Raji (cell line): ENCODE measurements around the gene SLAMF8.

Experiments used
- POLR2A ChIP-seq: IDR thresholded peaks from 2 replicates; pipeline ENCODE4 v1.6.1; 2011; ENCODE audit warnings: low read depth, low read length, control low read depth; ENCODE audit not compliant: insufficient read depth

Gene SLAMF8

DNA sequence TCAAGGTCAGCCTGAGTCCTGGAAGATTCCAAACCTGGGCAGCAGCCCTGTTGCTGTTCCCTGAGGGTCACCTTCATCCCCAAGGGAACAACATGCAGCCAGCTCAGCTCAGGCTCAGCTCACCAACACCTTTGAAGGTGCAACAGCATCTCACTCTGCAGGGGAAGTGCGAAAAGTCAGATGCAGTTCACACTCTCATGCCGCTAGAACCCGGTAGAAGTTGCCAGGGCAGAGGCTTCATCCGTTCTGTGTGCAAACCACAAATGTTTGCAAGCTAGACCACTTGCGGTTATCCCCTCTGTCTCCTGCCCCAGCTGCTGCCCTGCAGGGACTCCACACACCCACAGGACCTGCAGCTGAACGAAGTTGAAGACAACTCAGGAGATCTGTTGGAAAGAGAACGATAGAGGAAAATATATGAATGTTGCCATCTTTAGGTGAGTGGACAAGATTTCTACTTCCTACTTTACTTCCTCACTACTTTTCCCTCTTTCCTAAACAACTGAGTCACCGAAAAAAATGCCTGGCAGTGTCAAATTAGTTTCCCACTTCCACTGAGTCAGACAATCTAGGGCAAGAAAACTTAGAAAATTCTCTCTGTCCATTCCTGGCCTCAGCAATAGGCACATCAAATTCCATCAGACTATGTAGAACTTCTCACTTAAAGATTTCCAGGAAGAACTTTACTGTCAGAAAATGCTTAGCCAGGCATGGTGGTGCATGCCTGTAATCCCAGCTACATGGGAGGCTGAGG, 26.3 kb upstream of the SLAMF8 start:
- no peak for TF ChIP-seq POLR2A

DNA sequence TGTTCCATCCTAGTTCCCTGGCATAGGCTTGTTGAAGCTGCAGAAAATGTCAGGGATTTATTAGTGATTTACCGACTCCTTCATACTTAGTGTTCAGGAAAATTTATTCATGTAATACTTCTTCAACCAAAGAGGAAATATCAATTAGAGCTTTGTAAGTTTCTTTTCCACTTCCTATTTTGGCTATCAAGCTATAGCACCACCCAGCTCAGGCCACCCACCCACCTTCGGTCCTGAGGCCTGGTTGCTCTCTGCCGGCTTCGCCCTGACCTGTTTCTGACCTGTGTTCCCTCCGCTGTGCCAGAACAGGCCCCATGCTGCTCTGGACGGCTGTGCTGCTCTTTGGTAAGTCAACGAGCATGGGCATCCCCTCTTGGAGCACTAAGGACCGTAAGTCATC, 24.6 kb upstream of the SLAMF8 start, which contains the start of gene FCRL6:
TSS of gene FCRL6 (plus strand) at position 250 of the 400 bp plus-strand sequence. CDS start at position 315, 65 bp downstream.
- no peak for TF ChIP-seq POLR2A

DNA sequence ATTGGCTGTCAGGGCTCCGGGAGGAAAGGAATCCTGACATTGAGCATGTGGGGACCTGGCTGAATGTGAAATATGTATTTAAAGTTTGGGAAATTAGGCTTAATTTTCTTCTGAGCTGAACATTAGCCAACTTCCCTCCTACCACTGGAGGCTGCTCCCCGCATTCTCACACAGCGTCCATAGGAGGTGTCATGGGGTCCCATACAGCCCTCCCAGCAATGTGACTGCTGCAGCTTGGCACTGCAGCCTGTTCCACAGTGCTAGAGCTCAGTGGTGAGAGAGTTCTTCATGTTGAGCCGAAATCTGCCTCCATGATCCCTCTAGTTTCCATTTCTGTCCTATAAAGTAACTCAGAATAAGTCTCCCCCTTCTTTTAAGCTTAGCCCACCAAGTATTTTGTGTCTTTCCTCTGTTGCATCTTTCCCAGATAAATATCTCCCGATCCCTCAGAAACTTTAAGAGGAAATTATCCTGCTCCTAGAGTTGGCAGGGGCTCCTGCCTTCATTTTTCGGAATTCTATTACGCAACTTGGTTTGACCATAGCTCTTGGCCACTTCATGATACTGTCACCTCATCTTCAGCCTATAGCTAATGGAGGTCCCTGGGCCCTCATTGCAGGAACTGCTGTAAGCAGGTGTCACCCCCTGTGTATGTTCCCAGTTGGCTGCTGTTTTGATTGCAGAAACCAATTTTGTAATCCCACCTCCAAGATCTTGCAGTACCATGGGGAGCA, 22.6 kb upstream of the SLAMF8 start:
- TF ChIP-seq POLR2A = no peak

DNA sequence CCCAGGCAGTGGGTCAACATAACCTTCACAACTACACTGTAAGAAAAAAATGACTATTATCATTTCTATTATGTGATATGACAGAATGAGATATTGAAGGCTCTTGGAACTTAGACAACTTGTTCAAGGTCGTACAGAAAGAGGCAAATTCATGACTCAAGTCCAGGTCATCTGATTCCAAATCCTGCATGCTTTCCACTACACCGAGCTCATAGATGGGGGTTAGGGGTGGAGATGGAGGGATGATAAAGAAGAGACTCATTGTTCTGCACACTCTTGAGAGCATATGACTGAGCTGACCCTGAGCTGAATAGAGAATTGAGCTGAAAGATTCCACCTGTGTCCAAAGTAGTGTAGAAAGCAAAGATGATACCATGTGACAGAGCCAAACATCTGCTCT, 21.7 kb upstream of the SLAMF8 start:
- no peak for TF ChIP-seq POLR2A

DNA sequence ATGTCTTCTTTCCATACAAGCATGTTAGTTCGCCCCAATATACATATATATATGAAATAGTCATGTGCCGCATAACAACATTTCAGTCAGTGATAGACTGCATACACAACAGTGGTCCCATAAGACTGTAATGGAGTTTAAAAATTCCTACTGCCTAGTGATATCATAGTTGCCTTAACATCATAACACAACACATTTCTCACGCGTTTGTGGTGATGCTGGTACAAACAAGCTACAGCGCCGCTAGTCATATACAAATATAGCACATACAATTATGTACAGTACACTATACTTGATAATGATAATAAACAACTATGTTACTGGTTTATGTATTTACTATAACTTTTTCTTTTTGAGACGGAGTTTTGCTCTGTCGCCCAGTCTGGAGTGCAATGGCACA, 10.7 kb upstream of the SLAMF8 start:
- no peak for TF ChIP-seq POLR2A

DNA sequence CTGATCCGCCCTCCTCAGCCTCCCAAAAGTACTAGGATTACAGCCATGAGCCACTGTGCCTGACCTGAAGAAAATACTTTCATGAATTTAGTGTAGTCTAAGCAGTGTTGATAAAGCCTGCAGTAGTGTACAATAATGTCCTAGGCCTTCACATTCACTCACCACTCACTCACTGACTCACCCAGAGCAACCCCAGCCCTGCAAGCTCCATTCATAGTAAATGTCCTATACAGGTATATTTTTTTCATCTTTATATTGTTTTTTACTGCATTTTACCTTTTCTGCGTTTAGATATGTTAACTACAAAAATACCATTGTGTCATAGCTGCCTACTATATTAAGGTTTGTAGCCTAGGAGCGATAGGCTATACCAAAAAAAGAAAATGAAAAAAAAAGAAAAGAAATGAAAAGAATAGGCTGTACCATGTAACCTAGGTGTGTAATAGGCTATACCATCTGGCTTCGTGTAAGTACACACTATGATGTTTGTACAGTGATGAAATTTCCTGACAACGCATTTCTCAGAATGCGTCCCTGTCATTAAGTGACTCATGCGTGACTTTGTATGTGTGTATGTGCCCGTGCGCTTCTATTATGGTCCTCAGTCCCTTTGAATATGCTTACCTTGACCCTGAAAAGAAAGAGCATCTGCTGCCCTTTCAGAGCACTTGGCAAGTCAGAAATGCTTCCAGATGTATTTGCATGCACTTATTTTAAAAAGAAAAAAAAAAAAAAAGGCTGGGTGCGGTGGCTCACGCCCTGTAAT, 9.2 kb upstream of the SLAMF8 start:
- TF ChIP-seq POLR2A = no peak

DNA sequence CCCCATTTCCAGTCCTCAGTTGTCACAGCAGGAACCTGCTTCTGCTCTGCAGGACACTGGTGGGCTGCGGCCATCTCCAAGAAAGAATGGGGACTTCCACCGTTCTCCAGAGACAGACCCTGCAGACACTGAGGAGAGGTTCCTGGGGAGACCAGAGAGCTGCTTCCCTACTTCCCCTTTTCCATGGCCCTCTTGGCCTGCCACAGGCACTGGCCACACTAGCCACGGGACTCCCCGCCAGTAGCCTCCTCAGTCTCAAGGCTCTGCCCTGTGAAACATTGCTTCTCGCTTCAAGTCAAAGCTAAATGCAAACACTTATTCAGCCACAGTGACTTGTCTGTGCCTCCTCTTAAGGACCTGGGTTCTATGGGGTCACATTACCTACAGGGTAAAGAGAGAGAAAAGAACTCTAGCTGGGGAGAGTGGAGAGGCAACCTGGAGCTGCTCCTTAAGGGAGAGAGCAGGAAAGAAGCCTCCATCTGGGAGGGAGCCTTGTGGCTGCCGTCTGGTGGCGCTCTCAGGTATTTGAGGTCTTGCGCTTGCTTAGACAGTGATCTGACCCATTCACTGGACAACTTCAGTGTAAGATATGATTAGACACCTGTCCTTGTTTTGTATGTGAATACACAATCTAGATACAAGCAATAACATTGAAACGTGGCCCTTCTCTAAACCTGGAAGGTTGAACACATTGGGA, 5.4 kb upstream of the SLAMF8 start:
- TF ChIP-seq POLR2A = no peak

DNA sequence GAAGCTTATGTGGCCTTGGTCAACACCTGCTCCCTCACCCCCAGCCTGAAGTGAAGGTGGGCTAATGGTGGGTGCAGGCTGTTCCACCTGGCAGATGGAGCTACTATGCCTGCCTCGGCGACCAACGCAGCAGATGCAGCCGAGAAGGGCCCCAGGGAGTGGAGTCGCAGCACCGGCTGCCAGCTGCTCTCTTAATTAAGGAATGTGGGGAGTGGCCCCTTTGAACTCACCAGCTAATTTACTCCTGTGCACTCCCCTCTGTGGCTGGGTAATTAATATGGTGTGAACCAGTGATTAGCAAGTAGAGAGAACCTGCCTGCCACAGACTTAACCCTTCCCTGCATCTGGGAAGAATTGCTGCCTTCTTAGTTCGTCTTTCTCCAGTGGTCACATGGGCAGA, 3.3 kb upstream of the SLAMF8 start:
- TF ChIP-seq POLR2A = no peak

DNA sequence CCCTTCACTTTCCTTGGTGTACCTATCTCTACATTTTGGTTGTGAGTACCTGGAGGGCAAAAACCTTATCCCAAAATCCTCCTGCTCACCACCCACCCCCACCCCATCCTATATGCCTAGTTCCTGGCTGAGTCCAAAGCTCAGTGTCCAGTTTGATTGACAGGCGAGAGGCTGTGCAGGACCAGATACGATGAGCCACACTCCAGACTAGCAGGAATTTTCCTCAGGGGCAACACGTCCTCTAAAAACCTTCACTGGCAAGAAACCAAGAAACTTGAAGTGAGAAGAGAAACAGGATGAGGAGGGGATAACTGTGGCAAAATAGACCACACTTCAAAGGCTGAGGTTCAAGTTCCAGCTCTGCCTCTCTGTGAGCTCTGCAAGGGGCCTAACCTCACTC, 1.1 kb upstream of the SLAMF8 start:
- no peak for TF ChIP-seq POLR2A

DNA sequence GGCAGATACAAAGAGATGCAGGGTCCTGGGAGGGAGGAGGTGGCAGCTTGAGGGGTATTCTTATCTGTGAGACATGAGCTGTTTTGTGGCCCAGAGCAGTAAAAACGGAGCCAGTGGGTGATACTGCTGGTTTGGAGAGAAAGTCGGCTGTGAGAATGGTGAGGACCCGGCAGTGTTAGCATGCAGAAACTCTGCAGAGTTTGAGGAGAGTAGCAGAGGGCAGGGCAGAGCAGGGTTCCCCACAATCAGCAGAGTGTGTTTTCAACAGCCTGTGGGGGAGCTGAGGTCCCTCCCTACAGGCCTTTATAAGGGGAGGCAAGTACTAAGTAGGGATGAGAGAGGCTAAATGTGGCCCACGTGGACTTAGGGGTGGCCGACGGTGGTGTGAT, 423 bp downstream of the SLAMF8 start:
- TF ChIP-seq POLR2A = no peak

DNA sequence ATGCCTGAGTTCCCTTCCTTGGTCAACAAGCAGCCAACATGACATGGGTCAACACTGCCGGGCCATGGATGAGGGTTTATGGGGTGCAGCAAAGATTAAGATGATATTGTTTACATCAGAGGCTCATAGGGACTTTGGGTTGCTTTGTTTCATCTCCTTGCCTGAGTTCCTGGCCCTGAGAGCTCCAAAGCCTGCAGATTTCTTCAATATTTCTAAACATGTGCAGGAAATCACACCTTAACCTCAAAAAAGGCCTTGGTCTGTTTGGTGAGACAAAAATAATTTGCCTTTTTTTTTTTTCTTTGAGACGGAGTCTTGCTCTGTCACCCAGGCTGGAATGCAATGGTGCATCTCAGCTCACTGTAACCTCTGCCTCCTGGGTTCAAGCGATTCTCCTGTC, 876 bp downstream of the SLAMF8 start:
- TF ChIP-seq POLR2A = no peak

DNA sequence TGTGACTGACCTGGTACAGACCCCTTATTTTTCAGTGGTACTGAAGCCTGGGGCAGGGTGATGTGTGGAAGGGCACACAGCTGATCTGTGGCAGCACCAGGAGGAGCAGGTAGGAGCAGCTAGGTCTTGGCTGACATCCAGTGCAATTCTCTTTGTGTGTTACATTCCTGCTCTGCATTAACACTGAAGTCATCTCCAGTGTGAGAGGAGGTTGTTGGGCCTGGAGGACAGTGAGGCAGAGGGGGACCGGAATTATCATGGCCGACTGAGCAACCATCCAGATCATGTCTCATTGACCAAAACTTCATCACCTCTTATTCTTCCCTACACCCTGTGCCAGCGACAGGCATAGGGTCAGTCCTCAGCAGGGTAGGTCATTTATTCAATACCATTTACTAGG, 1.5 kb downstream of the SLAMF8 start:
- TF ChIP-seq POLR2A = no peak

DNA sequence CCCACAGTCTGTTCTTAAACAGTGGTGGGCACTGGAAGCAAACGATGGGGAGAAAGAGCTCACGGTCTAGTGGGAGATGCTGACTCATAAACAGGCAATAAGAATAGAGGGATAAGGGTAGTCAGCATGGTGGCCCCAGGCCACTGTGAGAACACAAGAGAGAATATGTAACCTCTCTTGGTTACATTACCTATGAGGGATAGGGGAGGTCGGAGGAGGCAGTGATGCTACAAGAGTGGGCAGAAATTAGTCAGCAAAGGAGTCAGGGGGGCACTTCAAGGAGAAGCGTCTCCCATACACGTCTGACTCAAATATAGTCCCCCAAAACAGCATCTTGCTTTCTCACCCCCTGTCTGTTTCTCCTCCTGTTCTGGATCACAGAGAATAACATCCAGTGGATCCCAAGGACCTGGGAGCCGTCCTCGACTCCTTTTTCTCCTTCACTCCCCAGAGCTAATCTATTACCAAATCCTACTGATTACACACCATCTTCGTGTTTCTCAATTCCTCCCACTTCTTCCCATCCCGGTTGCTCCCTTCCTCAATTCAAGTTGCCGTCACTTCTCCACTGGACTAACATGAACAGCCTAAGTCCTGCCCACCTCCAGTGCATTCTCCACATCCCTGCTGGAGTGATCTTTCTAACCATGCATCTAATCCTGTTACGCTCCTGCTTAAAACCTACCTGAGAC, 2.1 kb downstream of the SLAMF8 start:
- no peak for TF ChIP-seq POLR2A

DNA sequence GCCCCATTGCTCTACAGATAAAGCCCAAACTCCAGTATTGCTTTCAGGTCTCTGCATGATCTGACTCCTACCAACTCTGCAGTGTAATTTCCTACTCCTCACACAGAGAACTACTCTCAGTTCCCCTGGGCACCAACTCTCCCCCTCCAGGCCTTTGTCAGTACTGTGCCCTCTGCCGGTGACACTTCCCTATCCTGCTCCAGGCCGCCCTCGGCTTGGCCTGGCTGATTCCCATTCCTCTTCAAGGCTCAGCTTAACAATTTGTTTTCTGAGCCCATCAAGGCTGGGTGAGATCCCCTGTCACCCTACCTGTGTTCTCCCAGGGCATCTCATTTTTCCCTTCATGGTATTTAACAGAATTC, 2.6 kb downstream of the SLAMF8 start:
- TF ChIP-seq POLR2A = no peak
